DOHH2 (cell line): ENCODE measurements around the gene DFFA.

Source experiments
- H3F3A ChIP-seq: fragments of 200-600 bp; sonication (generic), shearing (Covaris generic); 2 replicates; pipeline ENCODE4 v1.6.0; 2016; ENCODE audit warnings: antibody characterized with exemption, mild to moderate bottlenecking; ENCODE audit not compliant: control insufficient read depth, insufficient read depth
- H3K27ac ChIP-seq: fragments of 200-600 bp; sonication (generic); 2 replicates; pipeline ENCODE4 v1.5.1; 2014; ENCODE audit warnings: low read depth, mild to moderate bottlenecking, low read length, moderate library complexity
- H3K27me3 ChIP-seq: fragments of 200-600 bp; sonication (generic); 2 replicates; pipeline ENCODE4 v1.6.1; 2014; ENCODE audit warnings: mild to moderate bottlenecking, low read length, mixed read lengths; ENCODE audit not compliant: control insufficient read depth
- H3K36me3 ChIP-seq: fragments of 200-600 bp; sonication (generic); 2 replicates; pipeline ENCODE4 v1.6.1; 2014; ENCODE audit warnings: mild to moderate bottlenecking, low read length, moderate library complexity, mixed read lengths; ENCODE audit not compliant: control insufficient read depth
- H3K4me1 ChIP-seq: fragments of 200-600 bp; sonication (generic); 2 replicates; pipeline ENCODE4 v1.6.1; 2014; ENCODE audit warnings: mild to moderate bottlenecking, low read length, mixed read lengths; ENCODE audit not compliant: control insufficient read depth
- H3K4me2 ChIP-seq: fragments of 200-600 bp; sonication (generic); 2 replicates; pipeline ENCODE4 v1.6.0; 2014; ENCODE audit warnings: mild to moderate bottlenecking, low read length, moderate library complexity
- H3K4me3 ChIP-seq: fragments of 200-600 bp; sonication (generic); 2 replicates; pipeline ENCODE4 v1.5.1; 2014; ENCODE audit warnings: mild to moderate bottlenecking, low read length, mixed read lengths
- H3K79me2 ChIP-seq: fragments of 200-600 bp; sonication (generic); 2 replicates; pipeline ENCODE4 v1.6.1; 2014; ENCODE audit warnings: mild to moderate bottlenecking, low read length, mixed read lengths; ENCODE audit not compliant: control insufficient read depth
- H3K9me2 ChIP-seq: fragments of 200-600 bp; sonication (generic); replicated peaks from 2 replicates; pipeline ENCODE4 v1.6.1; 2014; ENCODE audit warnings: mild to moderate bottlenecking, low read length, mixed read lengths; ENCODE audit not compliant: control insufficient read depth
- H3K9me3 ChIP-seq: fragments of 200-600 bp; sonication (generic); 2 replicates; pipeline ENCODE4 v1.6.1; 2014; ENCODE audit warnings: antibody characterized with exemption, low read length, mixed read lengths; ENCODE audit not compliant: control insufficient read depth, insufficient read depth
- H4K20me1 ChIP-seq: fragments of 200-600 bp; sonication (generic); 2 replicates; pipeline ENCODE4 v1.6.0; 2014; ENCODE audit warnings: low read depth, mild to moderate bottlenecking, antibody characterized with exemption, low read length, moderate library complexity; ENCODE audit not compliant: control insufficient read depth, insufficient read depth
- EZH2phosphoT487 ChIP-seq: fragments of 200-600 bp; sonication (generic); IDR thresholded peaks from 2 replicates; pipeline ENCODE4 v1.6.1; 2017; ENCODE audit warnings: borderline replicate concordance, mild to moderate bottlenecking, antibody characterized with exemption, low read length, moderate library complexity, mixed read lengths
- TF ChIP-seq, protein P1 (sequence below): fragments of 200-600 bp; sonication (generic); IDR thresholded peaks from one replicate; pipeline ENCODE4 v1.5.1; 2014; ENCODE audit warnings: antibody characterized with exemption, mild to moderate bottlenecking, low read depth, low read length; ENCODE audit not compliant: poor library complexity, severe bottlenecking

DFFA gene

DNA sequence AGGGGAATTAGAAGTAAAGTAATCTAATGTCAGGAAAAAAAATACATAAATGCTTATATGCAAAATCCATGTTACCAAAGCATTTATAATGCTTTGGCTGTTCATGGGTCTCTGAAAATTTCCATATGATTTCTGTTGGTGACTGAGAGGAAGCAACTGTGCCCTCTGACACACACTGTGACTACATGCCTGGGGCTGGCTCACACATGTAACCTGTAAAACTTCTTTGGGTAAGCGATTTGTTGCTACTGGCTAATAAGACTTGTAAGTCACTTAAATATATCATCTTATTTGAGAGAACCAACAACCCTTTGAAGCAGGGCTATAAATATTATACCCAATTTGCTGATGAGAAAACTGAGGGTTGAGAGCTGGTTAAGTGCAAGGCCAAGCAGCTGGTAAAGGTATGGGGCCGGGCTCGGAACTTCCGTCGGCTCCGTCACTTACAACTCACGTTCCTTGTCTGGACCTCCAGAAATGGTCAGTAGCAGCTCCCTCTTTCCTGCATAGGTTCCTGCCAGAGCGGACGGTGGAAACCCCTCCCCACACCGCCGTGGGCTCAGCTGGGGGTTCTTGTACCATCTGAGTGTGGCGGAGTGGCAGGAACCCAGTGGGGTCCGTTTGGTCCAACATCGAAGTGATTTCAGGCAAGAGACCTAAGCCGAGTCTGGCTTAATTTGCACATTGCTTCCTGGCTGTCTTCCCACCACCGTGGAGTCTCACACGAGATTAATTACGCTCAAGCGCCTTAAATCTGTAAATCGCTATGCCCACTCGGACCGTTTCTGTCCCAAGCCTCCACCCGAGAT is 714 bp downstream of the DFFA start:
- peak overlapping the region; percentile 73 for H3K4me2 ChIP-seq
- H3K9me2 ChIP-seq = no peaks in the 10 kb centered on the region
- TF ChIP-seq EZH2phosphoT487 = no peak
- TF ChIP-seq, protein P1, sequence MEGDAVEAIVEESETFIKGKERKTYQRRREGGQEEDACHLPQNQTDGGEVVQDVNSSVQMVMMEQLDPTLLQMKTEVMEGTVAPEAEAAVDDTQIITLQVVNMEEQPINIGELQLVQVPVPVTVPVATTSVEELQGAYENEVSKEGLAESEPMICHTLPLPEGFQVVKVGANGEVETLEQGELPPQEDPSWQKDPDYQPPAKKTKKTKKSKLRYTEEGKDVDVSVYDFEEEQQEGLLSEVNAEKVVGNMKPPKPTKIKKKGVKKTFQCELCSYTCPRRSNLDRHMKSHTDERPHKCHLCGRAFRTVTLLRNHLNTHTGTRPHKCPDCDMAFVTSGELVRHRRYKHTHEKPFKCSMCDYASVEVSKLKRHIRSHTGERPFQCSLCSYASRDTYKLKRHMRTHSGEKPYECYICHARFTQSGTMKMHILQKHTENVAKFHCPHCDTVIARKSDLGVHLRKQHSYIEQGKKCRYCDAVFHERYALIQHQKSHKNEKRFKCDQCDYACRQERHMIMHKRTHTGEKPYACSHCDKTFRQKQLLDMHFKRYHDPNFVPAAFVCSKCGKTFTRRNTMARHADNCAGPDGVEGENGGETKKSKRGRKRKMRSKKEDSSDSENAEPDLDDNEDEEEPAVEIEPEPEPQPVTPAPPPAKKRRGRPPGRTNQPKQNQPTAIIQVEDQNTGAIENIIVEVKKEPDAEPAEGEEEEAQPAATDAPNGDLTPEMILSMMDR = no peak
- H3K4me1 ChIP-seq = peaks cover 37% of the 10 kb centered on the region
- peaks cover 4% of the 10 kb centered on the region; the same call in 1 of the 2 replicates for H4K20me1 ChIP-seq
- H3K79me2 ChIP-seq = peaks cover 55% of the 10 kb centered on the region
- H3K4me3 ChIP-seq = peak overlapping the region; percentile 93
- H3K27ac ChIP-seq = peak overlapping the region; percentile 95
- H3K9me3 ChIP-seq = no peaks in the 10 kb centered on the region
- no peaks in the 10 kb centered on the region for H3K27me3 ChIP-seq
- peaks cover 36% of the 10 kb centered on the region for H3K36me3 ChIP-seq
- peaks cover 19% of the 10 kb centered on the region for H3F3A ChIP-seq

DNA sequence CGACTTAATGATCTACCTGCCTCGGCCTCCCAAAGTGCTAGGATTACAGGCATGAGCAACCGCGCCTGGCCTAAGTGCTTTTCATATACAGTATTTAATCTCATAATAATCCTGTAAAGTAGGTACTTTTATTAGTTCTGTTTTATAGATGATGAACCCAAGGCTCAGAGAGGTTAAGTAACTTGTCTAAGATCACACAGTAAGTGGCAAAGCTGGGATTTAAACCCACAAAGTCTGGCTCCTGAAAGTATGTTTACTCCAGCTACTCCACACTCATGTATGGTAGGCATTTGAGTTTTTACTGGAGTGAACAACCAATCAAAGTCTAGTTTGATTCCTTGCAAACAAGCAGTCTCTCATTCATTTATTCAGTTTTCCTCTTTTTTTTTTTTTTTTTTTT is 2.3 kb downstream of the DFFA start:
- Histone ChIP-seq H4K20me1 (peaks cover 4% of the 10 kb centered on the region; the same call in 1 of the 2 replicates), H3K9me3 (no peaks in the 10 kb centered on the region), H3K27me3 (no peaks in the 10 kb centered on the region), H3K36me3 (peaks cover 50% of the 10 kb centered on the region), H3K4me2 (no peak overlapping the region), H3F3A (peaks cover 19% of the 10 kb centered on the region), H3K4me3 (no peak overlapping the region), H3K4me1 (peaks cover 27% of the 10 kb centered on the region), H3K9me2 (no peaks in the 10 kb centered on the region), H3K79me2 (peaks cover 40% of the 10 kb centered on the region), H3K27ac (no peak overlapping the region)
- TF ChIP-seq, protein P1 = no peak
- TF ChIP-seq EZH2phosphoT487 = no peak

DNA sequence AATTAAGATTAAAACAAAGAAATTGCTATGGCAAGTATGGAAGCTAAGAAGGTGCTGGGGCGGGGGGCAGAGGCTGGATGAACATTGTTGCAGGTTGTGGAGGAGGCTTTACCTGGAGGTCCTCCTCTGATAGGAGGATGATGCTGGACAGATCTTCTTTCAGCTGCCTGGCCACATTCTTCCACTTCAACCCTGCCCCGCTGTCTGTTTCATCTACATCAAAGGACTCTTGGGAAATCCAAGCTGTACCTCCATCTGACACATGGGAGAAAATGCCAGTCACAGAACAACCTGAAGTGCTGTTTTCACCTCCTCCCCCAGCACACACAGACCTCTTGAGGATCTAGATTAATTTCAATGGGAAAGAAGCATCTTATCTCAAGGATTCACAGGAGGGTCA is 5.3 kb downstream of the DFFA start:
- Histone ChIP-seq H3K36me3 (peaks cover 71% of the 10 kb centered on the region), H3K27ac (no peak overlapping the region), H3K27me3 (no peaks in the 10 kb centered on the region), H3K9me3 (no peaks in the 10 kb centered on the region), H3K79me2 (peaks cover 29% of the 10 kb centered on the region), H3K9me2 (no peaks in the 10 kb centered on the region), H3F3A (no peaks in the 10 kb centered on the region), H3K4me1 (peaks cover 7% of the 10 kb centered on the region), H3K4me3 (no peak overlapping the region), H3K4me2 (no peak overlapping the region), H4K20me1 (peaks cover 4% of the 10 kb centered on the region; the same call in 1 of the 2 replicates)
- TF ChIP-seq EZH2phosphoT487 = no peak
- TF ChIP-seq, protein P1 = no peak
